NCI-H187 (cell line): ENCODE measurements around the gene SPDYE5.
"Not testable (repeated sequence)": the region's sequence is repeated elsewhere in the genome, so short reads cannot be mapped to it uniquely, and the experiment has no call there.

Experiments
- DNase-seq, 2 experiments: peaks; one replicate each; lab custom pipeline; 2025; lab: John Stamatoyannopoulos, UW

SPDYE5 gene

GRCh38 chr7:75492020-75492419 is at the start of gene SPDYE5:
SPDYE5 (plus strand) TSS chr7:75492320; CDS start chr7:75494048, 1,728 bp downstream.
- not testable (repeated sequence) for DNase-seq

GRCh38 chr7:75442465-75443111 is 49.5 kb upstream of the SPDYE5 start:
- not testable (repeated sequence) for DNase-seq

DNA sequence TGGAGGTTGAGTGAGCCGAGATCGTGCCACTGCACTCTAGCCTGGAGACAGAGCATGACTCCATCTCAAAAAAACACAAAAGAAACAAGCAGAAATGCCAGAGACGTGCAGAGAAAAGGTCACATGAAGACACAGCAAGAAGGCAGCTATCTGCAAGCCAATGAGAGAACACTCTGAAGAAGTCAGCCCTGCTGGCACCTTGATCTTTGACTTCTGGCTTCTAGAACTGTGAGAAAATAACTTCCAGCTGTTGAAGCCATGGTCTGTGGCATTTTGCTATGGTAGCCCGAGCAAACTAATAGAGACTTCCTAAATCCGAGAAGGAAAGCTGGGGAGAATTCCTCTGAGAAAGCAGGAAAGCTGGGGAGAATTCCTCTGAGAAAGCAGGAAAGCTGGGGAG is 42.2 kb upstream of the SPDYE5 start:
- not testable (repeated sequence) for DNase-seq

DNA sequence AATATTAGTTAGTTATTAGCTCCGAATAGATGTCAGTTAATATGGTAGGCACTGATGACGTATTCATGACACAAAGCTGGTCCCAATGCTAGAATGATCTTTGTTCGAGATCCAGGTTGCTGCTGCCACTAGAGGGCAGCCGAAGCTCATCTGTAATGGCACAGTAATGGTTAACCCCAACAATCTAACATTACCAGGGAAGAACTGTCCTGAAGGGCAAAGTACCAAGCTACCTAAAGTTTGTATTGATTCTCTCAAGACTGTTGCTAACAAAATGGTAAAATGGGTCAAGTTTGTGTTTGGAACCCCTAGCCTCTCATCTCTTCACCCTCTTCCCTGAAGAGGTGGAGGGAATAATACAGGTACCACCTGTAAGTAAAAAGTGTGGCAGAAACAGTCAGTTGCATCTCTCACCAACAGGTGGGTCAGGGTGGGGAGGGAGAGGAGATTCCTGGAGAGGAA is 39.6 kb upstream of the SPDYE5 start:
- not testable (repeated sequence) for DNase-seq

- DNase-seq, result not testable (repeated sequence)
These were observed 35.7 kb upstream of the SPDYE5 start for GRCh38 chr7:75456403-75456802.

- DNase-seq, result not testable (repeated sequence)
These were observed 34.1 kb upstream of the SPDYE5 start for GRCh38 chr7:75458034-75458433.

DNA sequence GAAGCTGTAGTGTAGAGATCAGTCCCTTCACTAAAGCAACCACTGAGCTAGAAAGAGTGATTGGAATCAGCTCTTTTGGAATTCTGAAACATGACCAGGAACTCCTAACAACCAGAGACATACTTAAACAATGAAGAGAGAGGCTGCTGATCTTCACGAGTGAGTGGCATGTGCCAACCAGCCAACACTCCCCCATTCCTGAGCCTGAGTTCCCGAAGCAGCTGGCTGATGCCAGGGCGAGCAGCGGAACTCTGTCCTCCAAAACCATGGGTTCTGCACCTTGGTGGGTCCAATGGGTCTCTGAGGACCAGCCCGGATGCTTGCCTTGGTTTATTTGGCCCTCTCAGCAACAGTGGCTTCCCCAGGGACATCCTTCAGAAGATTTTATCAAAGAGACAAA is 31.6 kb upstream of the SPDYE5 start:
- DNase-seq, result not testable (repeated sequence)

DNA sequence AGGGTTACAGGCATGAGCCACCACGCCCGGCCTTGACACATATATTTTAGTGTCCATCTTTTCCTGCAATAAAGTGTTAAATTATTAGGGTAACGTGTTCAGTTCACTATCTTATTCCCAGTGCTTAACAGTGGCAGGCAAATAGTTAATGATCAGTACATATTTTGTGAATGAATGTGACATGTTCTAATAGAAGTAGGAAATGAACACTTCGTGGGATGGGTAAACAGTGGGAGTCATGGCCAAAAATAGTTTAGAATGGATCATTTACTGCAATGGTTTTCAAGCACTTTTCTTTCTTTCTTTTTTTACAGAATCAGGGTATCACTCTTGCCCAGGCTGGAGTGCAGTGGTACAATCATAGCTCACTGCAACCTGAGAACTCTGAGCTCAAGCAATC is 22.0 kb upstream of the SPDYE5 start:
- not testable (repeated sequence) for DNase-seq

- not testable (repeated sequence) for DNase-seq
These were observed 14.7 kb upstream of the SPDYE5 start for GRCh38 chr7:75477457-75477856.

GRCh38 chr7:75480313-75480712 is 11.8 kb upstream of the SPDYE5 start:
- not testable (repeated sequence) for DNase-seq

DNA sequence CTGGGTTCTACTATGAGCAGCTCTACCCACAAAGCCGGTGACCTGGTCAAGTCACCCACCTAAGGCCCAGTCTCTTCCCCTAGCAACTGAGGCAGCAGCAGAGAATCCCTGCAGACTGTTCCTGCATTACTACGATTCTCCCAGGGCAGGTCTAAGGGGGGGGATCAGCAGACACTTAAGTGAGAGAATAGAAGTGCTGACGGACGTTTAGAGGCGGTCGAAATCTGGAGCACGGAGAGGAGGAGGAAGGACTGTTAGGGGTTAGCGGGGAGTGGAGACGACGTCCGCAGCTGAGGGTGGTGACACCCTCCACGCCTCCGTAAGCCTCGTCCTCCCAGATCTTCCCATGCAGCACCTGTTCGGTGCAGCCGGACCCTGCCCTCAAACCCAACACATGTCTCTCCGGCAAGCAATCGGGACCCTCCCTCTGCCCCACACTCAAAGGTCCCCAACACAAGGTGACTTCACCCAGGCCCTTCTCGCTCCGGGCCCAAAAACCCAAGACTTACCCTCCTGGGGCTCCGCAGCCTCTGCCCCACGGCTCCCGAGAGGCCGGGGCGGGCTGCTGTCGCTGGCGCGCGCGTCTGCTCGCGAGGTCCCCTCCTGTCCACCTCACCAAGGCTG is 6.7 kb upstream of the SPDYE5 start:
- not testable (repeated sequence) for DNase-seq

DNA sequence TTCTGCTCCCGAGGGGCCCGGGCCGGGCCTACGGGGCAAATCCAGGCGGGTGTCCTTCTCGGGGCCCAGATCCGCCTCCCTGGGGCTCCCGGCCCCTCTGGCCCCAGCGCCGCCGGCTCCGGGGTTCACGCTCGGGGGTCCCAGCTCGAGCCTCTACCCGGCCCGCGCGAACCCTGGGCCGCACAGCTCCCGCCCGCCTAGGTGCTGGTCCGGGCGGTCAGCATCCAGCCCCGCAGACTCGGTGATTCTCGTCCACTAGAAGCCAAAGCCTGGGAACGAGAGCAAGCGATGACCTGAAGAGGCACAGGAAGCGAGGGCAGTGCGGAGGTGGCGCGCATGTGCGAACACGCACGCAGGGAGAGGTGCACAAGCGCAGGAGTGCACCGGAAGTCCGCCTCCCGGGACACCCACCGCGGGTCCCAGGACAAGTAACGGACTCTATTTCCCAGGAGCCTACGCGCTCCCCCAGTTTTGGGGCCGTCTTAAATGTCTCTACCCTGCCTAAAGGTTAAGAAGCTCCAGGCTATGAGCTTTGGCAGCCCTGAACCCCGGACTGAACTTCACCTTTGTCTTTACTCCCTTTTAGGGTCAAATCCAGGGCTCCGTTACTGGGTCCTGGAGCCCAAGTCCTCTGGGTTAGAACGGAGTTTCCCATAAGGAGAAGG is 6.0 kb upstream of the SPDYE5 start, which contains the start of gene POM121C:
POM121C (minus strand) TSS at position 321 of the 665 bp plus-strand sequence. CDS start 44,803 bp downstream, outside the sequence.
- DNase-seq, result peak; percentile 58 to 80

- not testable (repeated sequence) for DNase-seq
These were observed 16.9 kb downstream of the SPDYE5 start for GRCh38 chr7:75509033-75509432.

DNA sequence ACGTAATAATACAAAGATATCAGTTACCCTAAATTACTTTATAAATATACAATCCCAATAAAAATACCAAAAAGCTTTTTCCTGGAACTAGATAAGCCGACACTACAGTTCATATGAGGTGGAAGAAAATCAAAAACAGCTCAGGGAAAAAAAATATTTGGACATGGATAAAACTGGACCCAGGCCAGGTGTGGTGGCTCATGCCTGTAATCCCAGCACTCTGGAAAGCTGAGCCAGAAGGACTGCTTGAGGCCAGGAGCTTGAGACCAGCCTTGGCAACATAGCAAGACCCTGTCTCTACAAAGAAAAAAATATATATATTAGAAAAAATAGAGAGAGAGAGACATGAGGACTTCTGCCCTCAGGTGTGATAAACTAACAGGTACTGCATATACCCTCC is 26.7 kb downstream of the SPDYE5 start:
- DNase-seq, result not testable (repeated sequence)

DNA sequence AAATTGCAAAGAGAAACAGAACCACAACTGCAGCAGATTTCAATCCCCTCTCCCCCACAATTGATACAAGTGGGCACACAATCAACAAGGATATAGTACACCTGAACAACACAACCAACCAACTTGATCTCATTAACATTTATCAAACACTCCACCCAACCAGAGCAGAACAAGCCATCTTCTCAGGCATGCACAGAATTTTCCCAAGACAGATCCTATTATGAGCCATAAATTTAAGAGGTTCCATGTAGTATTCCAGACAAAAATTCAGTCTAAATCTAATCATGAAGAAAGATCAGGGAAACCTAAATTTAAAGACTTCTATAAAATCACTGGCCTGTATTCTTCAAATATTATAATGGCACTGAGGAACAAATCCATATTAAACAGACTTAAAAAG is 29.6 kb downstream of the SPDYE5 start:
- not testable (repeated sequence) for DNase-seq

- DNase-seq, result not testable (repeated sequence)
These were observed 35.2 kb downstream of the SPDYE5 start for GRCh38 chr7:75527224-75527722.

- no peak for DNase-seq
These were observed 39.3 kb downstream of the SPDYE5 start for GRCh38 chr7:75531359-75531821.

DNA sequence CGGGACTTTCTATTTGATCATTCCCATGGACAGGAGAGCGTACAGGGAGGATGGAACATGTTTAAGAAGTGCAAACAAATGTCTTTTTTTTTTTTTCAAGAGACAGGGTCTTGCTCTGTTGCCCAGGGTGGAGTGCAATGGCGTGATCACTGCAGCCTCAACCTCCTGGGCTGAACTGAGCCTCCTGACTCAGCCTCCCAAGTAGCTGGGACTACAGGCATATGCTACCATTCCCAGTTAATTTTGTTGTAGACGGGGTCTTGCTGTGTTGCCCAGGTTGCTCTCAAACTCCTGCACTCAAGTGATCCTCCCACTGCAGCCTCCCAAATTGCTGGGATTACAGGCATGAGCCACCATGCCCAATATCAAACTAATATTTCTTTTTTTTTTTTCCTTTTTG is 40.5 kb downstream of the SPDYE5 start:
- no peak for DNase-seq

- DNase-seq, result no peak
These were observed 41.8 kb downstream of the SPDYE5 start for GRCh38 chr7:75533926-75534325.

- no peak for DNase-seq
These were observed 42.7 kb downstream of the SPDYE5 start for GRCh38 chr7:75534727-75535307.

DNA sequence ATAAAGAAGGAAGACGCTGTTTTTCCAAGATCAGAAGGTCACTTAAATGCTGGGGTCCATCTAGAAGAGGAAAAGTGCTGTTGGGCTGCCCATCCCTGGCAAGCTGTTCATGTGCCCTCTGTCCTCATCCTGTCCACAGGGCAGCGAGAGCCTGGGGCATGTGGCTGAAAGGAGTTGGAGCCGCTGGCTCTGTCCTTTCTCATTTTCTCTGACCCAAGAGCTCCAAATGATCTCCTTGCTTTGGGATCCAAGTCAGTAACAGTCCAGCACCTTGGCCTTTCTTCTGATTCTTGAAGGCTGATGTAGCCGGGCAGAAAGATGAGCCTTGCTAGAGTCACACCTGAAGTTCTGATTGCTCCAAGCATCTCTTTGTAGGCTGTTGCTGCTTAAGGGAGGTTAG is 44.4 kb downstream of the SPDYE5 start:
- no peak for DNase-seq

DNA sequence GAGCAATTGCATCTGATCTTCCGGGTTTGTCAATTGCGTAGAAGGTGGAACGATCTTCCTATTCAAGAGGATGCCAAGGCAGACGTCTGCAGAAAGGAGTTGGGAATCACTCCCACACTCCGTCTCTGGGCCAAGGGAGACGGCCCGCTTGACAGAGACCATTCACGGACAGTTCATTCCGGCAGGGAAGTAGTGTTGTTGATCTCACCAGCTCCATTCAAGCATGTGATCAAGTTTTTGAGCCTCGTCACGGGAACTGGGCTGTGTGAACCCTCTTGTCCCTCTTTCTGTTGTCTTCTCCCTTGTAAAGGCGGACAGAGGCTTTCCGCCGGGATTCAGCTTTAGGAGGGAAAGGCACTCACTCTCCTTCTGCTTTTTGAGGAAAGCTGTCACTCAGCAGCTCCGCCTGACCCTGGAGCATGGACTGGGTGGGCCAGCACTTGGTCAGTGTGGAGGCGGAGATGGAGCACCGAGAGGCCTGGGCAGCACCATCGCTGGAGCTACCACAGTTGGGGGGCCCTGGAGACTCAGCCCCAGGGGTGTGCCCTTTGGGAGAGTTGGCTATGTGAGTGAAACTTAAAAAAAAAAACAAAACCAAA is 44.9 kb downstream of the SPDYE5 start:
- DNase-seq, result no peak
